ENCODE data around the gene PLCZ1. TPM values are rescaled to one million over a fixed set of nuclear protein-coding genes. Genes with fewer than 3 reads are reported as not detected.
"Not testable (repeated sequence)": the region's sequence is repeated elsewhere in the genome, so short reads cannot be mapped to it uniquely, and the experiment has no call there.

PLCZ1 gene
- total RNA-seq (2021), result not detected in 2 replicates
- Bru-seq, nascent RNA, result not detected
- BruChase-seq, experiment 1, labeled RNA remaining after a 2-hour chase, result not detected
- BruChase-seq, experiment 2, labeled RNA remaining after a 6-hour chase, result not detected
- long read RNA-seq, result 0 reads

- no peaks in the 10 kb centered on the region for H3K36me3 ChIP-seq (ENCODE audit: insufficient read depth, low read length, poor library complexity, severe bottlenecking)
- intact Hi-C loops (cut with micrococcal nuclease; ENCODE audit: unreplicated experiment), result no loop called here
- H3K4me1 ChIP-seq (ENCODE audit: insufficient read depth, low read length, poor library complexity, severe bottlenecking), result no peaks in the 10 kb centered on the region
- ChIA-PET CTCF (no interaction called here), POLR2A (ENCODE audit: low non-redundant PET) (no interaction called here)
- no peak within 1 kb of the TSS for H3K4me3 ChIP-seq (ENCODE audit: low read depth, low read length, poor library complexity, severe bottlenecking)
- no peak for TF ChIP-seq CTCF (conservative IDR thresholded peaks at IDR 0.05; ENCODE audit: low read depth, low read length)
- TF ChIP-seq EZH2 (IDR thresholded peaks at IDR 0.05; ENCODE audit: borderline replicate concordance, low read depth, low read length, poor library complexity, severe bottlenecking), result no peak
- no peaks in the 10 kb centered on the region for H3K9me3 ChIP-seq (ENCODE audit: low read depth, low read length, poor library complexity, severe bottlenecking)
- no peaks in the 10 kb centered on the region for H3K27me3 ChIP-seq (replicated peaks; ENCODE audit: insufficient read depth, low read depth, low read length, poor library complexity)
- BruUV-seq (replicated peaks), result no TSS peak
- no peak for DNase-seq (ENCODE audit: low spot score)
- no peak within 1 kb of the TSS for H3K27ac ChIP-seq (ENCODE audit: low read depth, low read length, poor library complexity, severe bottlenecking)
These were observed at the start of gene PLCZ1, which contains the start of gene CAPZA3 for GRCh38 chr12:18737819-18738218. Gene PLCZ1 (minus strand): TSS chr12:18738012. CDS start chr12:18737371, 641 bp downstream. Gene CAPZA3 (plus strand): TSS chr12:18738119. CDS start chr12:18738269, 150 bp downstream.

- H3K4me1 ChIP-seq (ENCODE audit: insufficient read depth, low read length, poor library complexity, severe bottlenecking); intact Hi-C loops (cut with micrococcal nuclease; ENCODE audit: unreplicated experiment); POLR2A ChIA-PET (ENCODE audit: low non-redundant PET); H3K27me3 ChIP-seq (replicated peaks; ENCODE audit: insufficient read depth, low read depth, low read length, poor library complexity); H3K4me3 ChIP-seq (ENCODE audit: low read depth, low read length, poor library complexity, severe bottlenecking); BruUV-seq (replicated peaks); H3K36me3 ChIP-seq (ENCODE audit: insufficient read depth, low read length, poor library complexity, severe bottlenecking); H3K27ac ChIP-seq (ENCODE audit: low read depth, low read length, poor library complexity, severe bottlenecking); H3K9me3 ChIP-seq (ENCODE audit: low read depth, low read length, poor library complexity, severe bottlenecking); DNase-seq (ENCODE audit: low spot score); CTCF ChIA-PET: not testable (repeated sequence)
These were observed 47.7 kb upstream of the PLCZ1 start for GRCh38 chr12:18785465-18785864.

- TF ChIP-seq EZH2 (IDR thresholded peaks at IDR 0.05; ENCODE audit: borderline replicate concordance, low read depth, low read length, poor library complexity, severe bottlenecking) (no peak), CTCF (conservative IDR thresholded peaks at IDR 0.05; ENCODE audit: low read depth, low read length) (no peak)
- no TSS peak for BruUV-seq (replicated peaks)
- ChIA-PET CTCF (no interaction called here), POLR2A (ENCODE audit: low non-redundant PET) (no interaction called here)
- Histone ChIP-seq H3K36me3 (ENCODE audit: insufficient read depth, low read length, poor library complexity, severe bottlenecking) (no peaks in the 10 kb centered on the region), H3K27me3 (replicated peaks; ENCODE audit: insufficient read depth, low read depth, low read length, poor library complexity) (no peaks in the 10 kb centered on the region), H3K27ac (ENCODE audit: low read depth, low read length, poor library complexity, severe bottlenecking) (no peak overlapping the region), H3K9me3 (ENCODE audit: low read depth, low read length, poor library complexity, severe bottlenecking) (no peaks in the 10 kb centered on the region), H3K4me1 (ENCODE audit: insufficient read depth, low read length, poor library complexity, severe bottlenecking) (no peaks in the 10 kb centered on the region), H3K4me3 (ENCODE audit: low read depth, low read length, poor library complexity, severe bottlenecking) (no peak overlapping the region)
- intact Hi-C loops (cut with micrococcal nuclease; ENCODE audit: unreplicated experiment), result no loop called here
- no peak for DNase-seq (ENCODE audit: low spot score)
These were observed 45.0 kb upstream of the PLCZ1 start for GRCh38 chr12:18782827-18783226.

GRCh38 chr12:18766479-18766878, 28.7 kb upstream of the PLCZ1 start:
- H3K4me3 ChIP-seq (ENCODE audit: low read depth, low read length, poor library complexity, severe bottlenecking); H3K27me3 ChIP-seq (replicated peaks; ENCODE audit: insufficient read depth, low read depth, low read length, poor library complexity); CTCF ChIA-PET; intact Hi-C loops (cut with micrococcal nuclease; ENCODE audit: unreplicated experiment); POLR2A ChIA-PET (ENCODE audit: low non-redundant PET); BruUV-seq (replicated peaks); H3K36me3 ChIP-seq (ENCODE audit: insufficient read depth, low read length, poor library complexity, severe bottlenecking); H3K9me3 ChIP-seq (ENCODE audit: low read depth, low read length, poor library complexity, severe bottlenecking); DNase-seq (ENCODE audit: low spot score); H3K27ac ChIP-seq (ENCODE audit: low read depth, low read length, poor library complexity, severe bottlenecking); H3K4me1 ChIP-seq (ENCODE audit: insufficient read depth, low read length, poor library complexity, severe bottlenecking): not testable (repeated sequence)

Measured in A673 (cell line).